PC-3 (cell line): ENCODE measurements around the gene ONECUT3.

Experiments used
- CTCF ChIP-seq: fragments of 300-600 bp; sonication (generic); conservative IDR thresholded peaks from 2 replicates; pipeline ENCODE4 v1.5.1; 2017; ENCODE audit warnings: antibody characterized with exemption, low read depth, mild to moderate bottlenecking, low read length
- EZH2phosphoT487 ChIP-seq: fragments of 300-600 bp; sonication (generic); IDR thresholded peaks from 2 replicates; pipeline ENCODE4 v1.6.1; 2018; ENCODE audit warnings: mild to moderate bottlenecking, antibody characterized with exemption, low read length, borderline replicate concordance

GRCh38 chr19:1760020-1760419, 6.7 kb downstream of the ONECUT3 start:
- TF ChIP-seq CTCF (no peak), EZH2phosphoT487 (no peak)
